ENCODE data around the gene TLCD4. TPM values are rescaled to one million over a fixed set of nuclear protein-coding genes. Genes with fewer than 3 reads are reported as not detected.

The TLCD4 gene
- total and polyA plus RNA-seq, 11 donors, result 13.0 to 82.7 (median 53.0) TPM

- Histone ChIP-seq H3K4me1 (no peaks in the 10 kb centered on the region), H3K36me3 (no peaks in the 10 kb centered on the region), H3K9me3 (peaks cover 0 to 7% (median under 1%) of the 10 kb centered on the region in 12 donors), H3K27me3 (no peaks in the 10 kb centered on the region), H3K27ac (no peak overlapping the region), H3K4me3 (no peak overlapping the region)
- intact Hi-C loops (cut with DNase I), result no loop called here
- DNase-seq (no peak), ATAC-seq (peak in 1 of 4 donors; percentile 51)
- WGBS, 4 donors, result 18 to 23% (median 20%) methylated on average over 2 of the region's 2 CpGs
- TF ChIP-seq POLR2A (IDR thresholded peaks at IDR 0.05) (no peak), CTCF (IDR thresholded peaks at IDR 0.05) (no peak)
These were observed 22.2 kb upstream of the TLCD4 start for GRCh38 chr1:95094923-95095322.

GRCh38 chr1:95095833-95096217 is 21.3 kb upstream of the TLCD4 start:
- no peak for DNase-seq
- TF ChIP-seq POLR2A (IDR thresholded peaks at IDR 0.05) (no peak), CTCF (IDR thresholded peaks at IDR 0.05) (no peak)
- Histone ChIP-seq H3K36me3 (no peaks in the 10 kb centered on the region), H3K4me1 (no peaks in the 10 kb centered on the region), H3K27me3 (no peaks in the 10 kb centered on the region), H3K4me3 (no peak overlapping the region), H3K9me3 (no peaks in the 10 kb centered on the region), H3K27ac (no peak overlapping the region)
- intact Hi-C loops (cut with DNase I), result no loop called here
- no peak for ATAC-seq
- 72 to 79% (median 73%) methylated on average over 2 of the region's 2 CpGs for WGBS, 4 donors

DNA sequence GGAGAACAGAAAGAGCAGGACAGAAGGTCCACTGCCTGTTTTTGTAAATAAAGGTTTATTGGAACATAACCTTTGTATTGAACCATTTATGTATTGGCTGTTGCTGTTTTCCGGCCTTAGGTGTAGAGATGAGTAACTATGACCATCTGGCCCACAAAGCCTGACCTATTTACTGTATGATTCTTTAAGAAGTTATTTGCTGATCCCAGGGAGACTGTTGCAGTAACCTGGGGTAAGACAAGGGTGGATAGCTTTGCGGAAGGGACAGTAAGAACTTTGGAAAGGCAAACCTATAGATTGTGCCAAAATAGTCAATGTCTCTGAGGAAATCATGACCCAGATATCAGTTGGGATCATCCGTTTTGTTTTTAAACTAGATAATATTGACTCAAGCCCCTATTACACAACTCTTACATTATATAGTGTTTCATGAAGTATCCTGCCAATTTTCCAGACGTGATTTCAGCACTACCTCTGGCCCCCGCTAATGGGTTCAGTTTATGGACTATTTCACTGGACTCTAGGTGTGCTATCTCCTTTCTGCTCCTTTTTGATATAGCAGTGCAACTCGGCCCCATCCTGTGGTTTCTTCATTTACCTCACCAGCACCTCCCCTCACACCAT is 20.8 kb upstream of the TLCD4 start:
- no peak for DNase-seq
- intact Hi-C loops (cut with DNase I), result no loop called here
- WGBS, 4 donors, result 77 to 84% (median 82%) methylated on average over 6 of the region's 6 CpGs
- no peaks in the 10 kb centered on the region for H3K36me3 ChIP-seq
- TF ChIP-seq CTCF (IDR thresholded peaks at IDR 0.05) (no peak), POLR2A (IDR thresholded peaks at IDR 0.05) (no peak)
- H3K4me3 ChIP-seq, result no peak overlapping the region
- no peak overlapping the region for H3K27ac ChIP-seq
- no peaks in the 10 kb centered on the region for H3K4me1 ChIP-seq
- H3K9me3 ChIP-seq, result no peaks in the 10 kb centered on the region
- no peak for ATAC-seq
- H3K27me3 ChIP-seq, result no peaks in the 10 kb centered on the region

GRCh38 chr1:95097426-95097825 is 19.7 kb upstream of the TLCD4 start:
- no peaks in the 10 kb centered on the region for H3K4me1 ChIP-seq
- ATAC-seq, result no peak
- no peak overlapping the region for H3K4me3 ChIP-seq
- intact Hi-C loops (cut with DNase I), result no loop called here
- no peak overlapping the region for H3K27ac ChIP-seq
- H3K9me3 ChIP-seq, result no peaks in the 10 kb centered on the region
- H3K27me3 ChIP-seq, result peaks cover 0 to 8% (median 0%) of the 10 kb centered on the region in 9 donors
- no peaks in the 10 kb centered on the region for H3K36me3 ChIP-seq
- DNase-seq, result no peak
- WGBS, 4 donors, result 87 to 94% (median 89%) methylated on average over 4 of the region's 4 CpGs
- no peak for TF ChIP-seq POLR2A (IDR thresholded peaks at IDR 0.05)
- TF ChIP-seq CTCF (IDR thresholded peaks at IDR 0.05), result no peak

Data from heart left ventricle (tissue), 16 donors.